CD14-positive monocyte (primary cell): ENCODE data around the gene ITPR2. TPM values are rescaled to one million over a fixed set of nuclear protein-coding genes. Genes with fewer than 3 reads are reported as not detected.
A peak's percentile ranks its signal among the peaks of the same experiment; 100 is the strongest.

Experiments used
- DNase-seq, 3 donors: peaks; one replicate each; pipeline ENCODE4 v3.0.0-alpha.2; 2011 to 2022
- H2AFZ ChIP-seq: 2 replicates; pipeline ENCODE4 v1.6.0; 2012; ENCODE audit warnings: mild to moderate bottlenecking, low read depth, low read length, inconsistent platforms; ENCODE audit not compliant: insufficient read depth, poor library complexity, severe bottlenecking
- H3K27ac ChIP-seq, 2 donors: 1 replicate in 1 of 2; 2 replicates in 1 of 2; pipeline ENCODE4 v1.5.1; 2012 to 2013; ENCODE audit warnings: low read length in 2 of 2, control low read depth in 1 of 2, inconsistent platforms in 1 of 2, low read depth in 1 of 2, mild to moderate bottlenecking in 1 of 2
- H3K27me3 ChIP-seq, 2 donors: one replicate each; pipeline versions ENCODE4 v1.6.0 to v1.6.1; 2011 to 2013; ENCODE audit warnings: low read length in 2 of 2; ENCODE audit not compliant: control insufficient read depth in 2 of 2, insufficient read depth in 2 of 2
- H3K36me3 ChIP-seq, 2 donors: replicated peaks in 1 of 2; 1 replicate in 1 of 2; 2 replicates in 1 of 2; pipeline versions ENCODE4 v1.5.1 to v1.6.1; 2012 to 2013; ENCODE audit warnings: low read length in 2 of 2, control low read depth in 1 of 2, inconsistent platforms in 1 of 2, mild to moderate bottlenecking in 1 of 2; ENCODE audit not compliant: insufficient read depth in 2 of 2, control insufficient read depth in 1 of 2
- H3K4me1 ChIP-seq, 2 donors: 1 replicate in 1 of 2; 2 replicates in 1 of 2; pipeline versions ENCODE4 v1.5.1 to v1.6.1; 2012 to 2013; ENCODE audit warnings: low read length in 2 of 2, control low read depth in 1 of 2, inconsistent platforms in 1 of 2, mild to moderate bottlenecking in 1 of 2, moderate library complexity in 1 of 2; ENCODE audit not compliant: insufficient read depth in 2 of 2, control insufficient read depth in 1 of 2
- H3K4me2 ChIP-seq: replicated peaks from 2 replicates; pipeline ENCODE3; 2012; ENCODE audit warnings: low read length, moderate library complexity, mild to moderate bottlenecking; ENCODE audit not compliant: poor library complexity, severe bottlenecking; ENCODE audit errors: extremely low read depth
- H3K4me3 ChIP-seq, 3 experiments: fragments of 200-600 bp in 1 of 3; sonication (generic) in 1 of 3; replicated peaks in 1 of 3; 1 replicate in 2 of 3; 2 replicates in 1 of 3; pipeline ENCODE4 v1.5.1; 2011 to 2013; ENCODE audit warnings: low read length in 3 of 3, mild to moderate bottlenecking in 3 of 3, control low read depth in 2 of 3, low read depth in 2 of 3, inconsistent platforms in 1 of 3, moderate library complexity in 1 of 3
- H3K79me2 ChIP-seq: 2 replicates; pipeline ENCODE4 v1.6.0; 2012; ENCODE audit warnings: mild to moderate bottlenecking, control low read depth, inconsistent platforms, low read length, moderate library complexity; ENCODE audit not compliant: insufficient read depth
- H3K9ac ChIP-seq: 2 replicates; pipeline ENCODE4 v1.6.0; 2017; ENCODE audit warnings: low read length, mild to moderate bottlenecking; ENCODE audit not compliant: insufficient read depth, poor library complexity, severe bottlenecking
- H3K9me3 ChIP-seq, 2 donors: replicated peaks in 1 of 2; 1 replicate in 1 of 2; 2 replicates in 1 of 2; pipeline versions ENCODE4 v1.5.1 to v1.6.1; 2012 to 2013; ENCODE audit warnings: low read length in 2 of 2, control low read depth in 1 of 2; ENCODE audit not compliant: control insufficient read depth in 1 of 2, insufficient read depth in 1 of 2
- H4K20me1 ChIP-seq: 2 replicates; pipeline ENCODE4 v1.6.0; 2012; ENCODE audit warnings: mild to moderate bottlenecking, low read length, control low read depth, moderate library complexity; ENCODE audit not compliant: insufficient read depth
- H3K27ac Mint-ChIP-seq, 7 donors: one replicate each; pipeline ENCODE4 v1.8.0; 2020; ENCODE audit warnings: mild to moderate bottlenecking in 7 of 7, mixed read lengths in 7 of 7, moderate library complexity in 6 of 7, inconsistent platforms in 2 of 7
- H3K27me3 Mint-ChIP-seq, 3 donors: one replicate each; pipeline ENCODE4 v1.8.0; 2021 to 2022; ENCODE audit warnings: low read depth in 3 of 3, mild to moderate bottlenecking in 3 of 3, mixed read lengths in 3 of 3, moderate library complexity in 3 of 3, inconsistent platforms in 1 of 3
- H3K36me3 Mint-ChIP-seq, 2 donors: one replicate each; pipeline ENCODE4 v1.8.0; 2020; ENCODE audit warnings: mixed read lengths in 2 of 2, inconsistent platforms in 1 of 2, mild to moderate bottlenecking in 1 of 2
- H3K4me1 Mint-ChIP-seq: one replicate; pipeline ENCODE4 v1.8.0; 2020; ENCODE audit warnings: mild to moderate bottlenecking, mixed read lengths
- H3K4me3 Mint-ChIP-seq, 2 donors: one replicate each; pipeline ENCODE4 v1.8.0; 2020; ENCODE audit warnings: mild to moderate bottlenecking in 2 of 2, mixed read lengths in 2 of 2, moderate library complexity in 1 of 2
- H3K9me3 Mint-ChIP-seq, 7 donors: one replicate each; pipeline ENCODE4 v1.8.0; 2020 to 2022; ENCODE audit warnings: mixed read lengths in 7 of 7, mild to moderate bottlenecking in 6 of 7, moderate library complexity in 6 of 7, inconsistent platforms in 2 of 7
- WGBS: methylation state at CpG from one replicate; pipeline ENCODE4 v1.1.5; 2013; ENCODE audit warnings: missing lambda C conversion rate; ENCODE audit not compliant: insufficient coverage; 5-methylcytosine and 5-hydroxymethylcytosine counted together
- intact Hi-C, 2 donors: fragments of 100-400 bp; cut with micrococcal nuclease; formaldehyde crosslinking; loops; one replicate each; pipeline versions ENCODE4 v1.15.0 to v1.15.1; 2023
- polyA plus RNA-seq, 3 donors: library from polyadenylated mRNA; depleted of rRNA in 1 of 3; unstranded in 2 of 3; stranded (reverse) in 1 of 3; fragments of 300-500 nt in 2 of 3; fragments of >200 nt in 1 of 3; fragmentation: Illumina TruSeq in 2 of 3; gene quantifications; 1 replicate in 2 of 3; 2 replicates in 1 of 3; pipeline ENCODE4 v1.2.3, GENCODE V29; 2012 to 2021
- TF ChIP-seq, protein P1 (sequence below): fragments of 200-600 bp; IDR thresholded peaks from one replicate; pipeline ENCODE4 v1.8.0; 2022; ENCODE audit warnings: antibody characterized with exemption, mild to moderate bottlenecking

ITPR2 gene
- polyA plus RNA-seq, 3 donors: 2.7 to 6.4 (median 5.7) TPM

- no peaks in the 10 kb centered on the region for H3K27me3 ChIP-seq
- H3K27ac ChIP-seq: no peak overlapping the region
- no peak overlapping the region for H3K4me2 ChIP-seq
- TF ChIP-seq, protein P1, sequence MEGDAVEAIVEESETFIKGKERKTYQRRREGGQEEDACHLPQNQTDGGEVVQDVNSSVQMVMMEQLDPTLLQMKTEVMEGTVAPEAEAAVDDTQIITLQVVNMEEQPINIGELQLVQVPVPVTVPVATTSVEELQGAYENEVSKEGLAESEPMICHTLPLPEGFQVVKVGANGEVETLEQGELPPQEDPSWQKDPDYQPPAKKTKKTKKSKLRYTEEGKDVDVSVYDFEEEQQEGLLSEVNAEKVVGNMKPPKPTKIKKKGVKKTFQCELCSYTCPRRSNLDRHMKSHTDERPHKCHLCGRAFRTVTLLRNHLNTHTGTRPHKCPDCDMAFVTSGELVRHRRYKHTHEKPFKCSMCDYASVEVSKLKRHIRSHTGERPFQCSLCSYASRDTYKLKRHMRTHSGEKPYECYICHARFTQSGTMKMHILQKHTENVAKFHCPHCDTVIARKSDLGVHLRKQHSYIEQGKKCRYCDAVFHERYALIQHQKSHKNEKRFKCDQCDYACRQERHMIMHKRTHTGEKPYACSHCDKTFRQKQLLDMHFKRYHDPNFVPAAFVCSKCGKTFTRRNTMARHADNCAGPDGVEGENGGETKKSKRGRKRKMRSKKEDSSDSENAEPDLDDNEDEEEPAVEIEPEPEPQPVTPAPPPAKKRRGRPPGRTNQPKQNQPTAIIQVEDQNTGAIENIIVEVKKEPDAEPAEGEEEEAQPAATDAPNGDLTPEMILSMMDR: no peak
- 100% methylated on average over 3 of the region's 6 CpGs for WGBS
- no peak overlapping the region for H3K4me3 ChIP-seq
- peaks cover 39 to 42% of the 10 kb centered on the region in 2 donors for H3K4me1 ChIP-seq
- H3K4me1 Mint-ChIP-seq: peaks cover 46% of the 10 kb centered on the region
- H3K4me3 Mint-ChIP-seq: no peak overlapping the region
- H2AFZ ChIP-seq: no peak overlapping the region
- intact Hi-C loops: no loop called here
- H3K27ac Mint-ChIP-seq: peak overlapping the region in 1 of 7 donors; percentile 55
- no peaks in the 10 kb centered on the region for H3K9me3 ChIP-seq
- DNase-seq: no peak
- H3K36me3 Mint-ChIP-seq: no peaks in the 10 kb centered on the region
- H3K79me2 ChIP-seq: no peaks in the 10 kb centered on the region
- no peaks in the 10 kb centered on the region for H3K36me3 ChIP-seq
- H3K9ac ChIP-seq: no peak overlapping the region
- peaks cover 2 to 5% (median 4%) of the 10 kb centered on the region in 3 donors for H3K27me3 Mint-ChIP-seq
- peaks cover 0 to 3% (median 0%) of the 10 kb centered on the region in 7 donors for H3K9me3 Mint-ChIP-seq
- H4K20me1 ChIP-seq: no peaks in the 10 kb centered on the region
Measured at GRCh38 chr12:26869104-26869494, 36.1 kb upstream of the ITPR2 start.

DNA sequence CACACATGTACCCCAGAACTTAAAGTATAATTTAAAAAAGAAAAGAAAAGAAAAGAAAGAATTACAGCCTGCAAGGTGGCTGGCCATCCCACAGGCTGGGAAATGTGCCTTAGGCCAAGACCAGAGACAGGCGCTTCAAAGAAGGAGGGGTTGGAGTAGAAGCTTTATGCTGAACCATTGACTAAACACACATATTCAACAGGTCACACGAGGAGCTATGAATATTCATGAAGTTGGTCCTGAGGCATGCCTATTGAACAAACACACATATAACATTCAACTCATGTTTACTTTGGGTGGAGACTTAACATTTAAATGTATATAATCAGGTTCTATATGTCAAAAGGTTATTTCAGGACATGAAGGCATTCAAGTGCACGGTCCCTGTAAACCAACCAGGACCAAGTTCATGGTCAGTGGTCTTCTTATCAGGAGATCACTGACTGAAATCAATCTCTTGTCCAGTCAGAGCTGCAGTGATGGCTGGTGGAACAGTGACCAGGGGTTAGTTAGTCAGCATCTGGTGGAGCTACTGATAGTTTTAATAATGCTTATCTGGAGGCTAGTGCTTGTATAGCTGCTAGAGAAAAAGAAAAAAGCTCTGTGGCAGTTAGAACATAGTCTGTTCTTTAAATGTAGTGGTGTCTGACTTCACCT lies 35.6 kb upstream of the ITPR2 start:
- Mint-ChIP-seq H3K27ac (no peak overlapping the region), H3K9me3 (peaks cover 0 to 3% (median 0%) of the 10 kb centered on the region in 7 donors), H3K36me3 (no peaks in the 10 kb centered on the region), H3K4me1 (peaks cover 41% of the 10 kb centered on the region), H3K27me3 (peaks cover 1 to 5% (median 2%) of the 10 kb centered on the region in 3 donors), H3K4me3 (no peak overlapping the region)
- no peak overlapping the region for H3K27ac ChIP-seq
- H4K20me1 ChIP-seq: no peaks in the 10 kb centered on the region
- no peaks in the 10 kb centered on the region for H3K79me2 ChIP-seq
- peaks cover 34 to 37% of the 10 kb centered on the region in 2 donors for H3K4me1 ChIP-seq
- H3K36me3 ChIP-seq: no peaks in the 10 kb centered on the region
- intact Hi-C loops: no loop called here
- WGBS: 94% methylated on average over 2 of the region's 3 CpGs
- H3K27me3 ChIP-seq: no peaks in the 10 kb centered on the region
- DNase-seq: no peak
- TF ChIP-seq, protein P1: no peak
- no peak overlapping the region for H3K4me3 ChIP-seq
- H3K4me2 ChIP-seq: no peak overlapping the region
- no peaks in the 10 kb centered on the region for H3K9me3 ChIP-seq
- no peak overlapping the region for H2AFZ ChIP-seq
- H3K9ac ChIP-seq: no peak overlapping the region
